K562 (cell line): ENCODE measurements around the gene OSBPL10. TPM values are rescaled to one million over a fixed set of nuclear protein-coding genes. Genes with fewer than 3 reads are reported as not detected.

Experiments used
- ATAC-seq: fragments of 200-7000 bp; cut with Tn5 transposase; 3 replicates; pipeline ENCODE4 v1.9.1; 2020; ENCODE audit warnings: moderate library complexity
- BruUV-seq: library from RNA; stranded (reverse); fragments of 400-500 nt; replicated peaks from 2 replicates; lab custom pipeline; 2021; lab: Mats Ljungman, UMichigan
- CTCF ChIA-PET: fragments of 300-600 bp; formaldehyde crosslinking; extraction: SDS; loops from one replicate; lab custom pipeline; 2021; ENCODE audit warnings: low intra/inter-chr PET ratio; lab: Yijun Ruan, JAX
- POLR2A ChIA-PET: fragments of 300-600, 350-650 bp; sonication (Branson Sonifier 250); formaldehyde crosslinking; extraction: SDS; loops from one replicate; lab custom pipeline; 2021; ENCODE audit warnings: antibody characterized with exemption, inconsistent platforms; lab: Yijun Ruan, JAX
- DNase-seq, 4 experiments: peaks; one replicate each; pipeline versions ENCODE4 v3.0.0 to v3.0.0-alpha.2; 2011 to 2018; ENCODE audit warnings: low spot score in 3 of 4, mixed read lengths in 3 of 4; ENCODE audit errors: extremely low read depth in 1 of 4
- FAIRE-seq: peaks from 2 replicates; lab custom pipeline; 2011; peaks lifted over from hg19 to GRCh38; lab: Jason Lieb, UNC
- H2AFZ ChIP-seq: 2 replicates; pipeline ENCODE4 v1.6.0; 2011; ENCODE audit warnings: low read depth, low read length, control low read depth, inconsistent platforms
- H3K27ac ChIP-seq: fragments of 200-600 bp; 3 replicates; pipeline ENCODE4 v1.8.0; 2011; ENCODE audit warnings: low read depth, mild to moderate bottlenecking, control low read depth, inconsistent platforms, low read length, moderate library complexity, mixed read lengths; ENCODE audit errors: extremely low read depth
- H3K27me3 ChIP-seq, 2 experiments: fragments of 300-600 bp in 1 of 2; 2 replicates in 1 of 2; 3 replicates in 1 of 2; pipeline versions ENCODE4 v1.6.0 to v1.8.0; 2011; ENCODE audit warnings: inconsistent platforms in 2 of 2, low read length in 2 of 2, mild to moderate bottlenecking in 1 of 2, mixed read lengths in 1 of 2, moderate library complexity in 1 of 2; ENCODE audit not compliant: control insufficient read depth in 2 of 2, insufficient read depth in 2 of 2
- H3K36me3 ChIP-seq: fragments of 300-600 bp; 3 replicates; pipeline ENCODE4 v1.8.0; 2011; ENCODE audit warnings: mild to moderate bottlenecking, low read length, inconsistent platforms; ENCODE audit not compliant: control insufficient read depth, insufficient read depth
- H3K4me1 ChIP-seq, 2 experiments: fragments of 200-600 bp in 1 of 2; replicated peaks in 1 of 2; 2 replicates in 1 of 2; 3 replicates in 1 of 2; pipeline versions ENCODE4 v1.5.1 to v1.8.0; 2011; ENCODE audit warnings: inconsistent platforms in 2 of 2, low read length in 2 of 2, mild to moderate bottlenecking in 1 of 2, mixed read lengths in 1 of 2, moderate library complexity in 1 of 2; ENCODE audit not compliant: control insufficient read depth in 2 of 2, insufficient read depth in 2 of 2
- H3K4me2 ChIP-seq: 2 replicates; pipeline ENCODE4 v1.6.1; 2011; ENCODE audit warnings: low read length, control low read depth, inconsistent platforms, mixed read lengths; ENCODE audit not compliant: insufficient read depth
- H3K4me3 ChIP-seq: fragments of 200-600 bp; sonication (generic), shearing (Covaris generic); 2 replicates; pipeline ENCODE4 v1.5.1; 2016; ENCODE audit warnings: control low read depth, inconsistent platforms
- H3K79me2 ChIP-seq: fragments of 200-600 bp; 3 replicates; pipeline ENCODE4 v1.8.0; 2011; ENCODE audit warnings: low read length, inconsistent platforms; ENCODE audit not compliant: control insufficient read depth, insufficient read depth
- H3K9ac ChIP-seq, 2 experiments: 2 replicates each; pipeline versions ENCODE4 v1.6.0 to v1.6.1; 2011; ENCODE audit warnings: low read depth in 2 of 2, low read length in 2 of 2, control low read depth in 1 of 2, inconsistent platforms in 1 of 2, mild to moderate bottlenecking in 1 of 2, mixed read lengths in 1 of 2; ENCODE audit not compliant: insufficient read depth in 1 of 2
- H3K9me1 ChIP-seq: one replicate; pipeline ENCODE4 v1.6.0; 2011; ENCODE audit warnings: inconsistent platforms, mild to moderate bottlenecking, low read length, moderate library complexity; ENCODE audit not compliant: control insufficient read depth, insufficient read depth
- H3K9me3 ChIP-seq: replicated peaks from 2 replicates; pipeline ENCODE4 v1.5.1; 2011; ENCODE audit warnings: low read depth, low read length, inconsistent platforms; ENCODE audit not compliant: control insufficient read depth, insufficient read depth
- H4K20me1 ChIP-seq: replicated peaks from 2 replicates; pipeline ENCODE4 v1.6.1; 2011; ENCODE audit warnings: low read length, inconsistent platforms, mixed read lengths; ENCODE audit not compliant: control insufficient read depth, insufficient read depth
- CCNT2 ChIP-seq: IDR thresholded peaks from 2 replicates; pipeline ENCODE4 v1.6.1; 2011; ENCODE audit warnings: borderline replicate concordance, low read depth, mild to moderate bottlenecking, moderate library complexity, mixed read lengths, low read length; ENCODE audit not compliant: insufficient read length; ENCODE audit errors: extremely low read depth
- CEBPG ChIP-seq, 3 experiments: fragments of 200-800 bp in 1 of 3; sonication (Bioruptor generic) in 1 of 3; sonication (generic) in 1 of 3; formaldehyde crosslinking in 1 of 3; IDR thresholded peaks in 2 of 3; conservative IDR thresholded peaks in 1 of 3; 2 replicates each; pipeline versions ENCODE4 v1.6.1 to v1.8.0; 2016 to 2022; ENCODE audit warnings: missing compliant biosample characterization in 2 of 3, missing genetic modification characterization in 2 of 3, mild to moderate bottlenecking in 1 of 3, missing genetic modification reagents in 1 of 3
- GATAD2B ChIP-seq: fragments of 450-650 bp; IDR thresholded peaks from 2 replicates; pipeline ENCODE4 v1.6.1; 2017; ENCODE audit warnings: mild to moderate bottlenecking, borderline replicate concordance
- HCFC1 ChIP-seq: IDR thresholded peaks from 2 replicates; pipeline ENCODE4 v1.6.1; 2012; ENCODE audit warnings: low read depth, low read length, improper control_type of control experiment
- MBD2 ChIP-seq: sonication (generic); IDR thresholded peaks from 2 replicates; pipeline ENCODE4 v1.6.1; 2016; ENCODE audit warnings: low read depth, borderline replicate concordance
- NEUROD1 ChIP-seq: fragments of 150-350 bp; IDR thresholded peaks from 2 replicates; pipeline ENCODE4 v1.6.1; 2014; ENCODE audit warnings: borderline replicate concordance, low read length, low read depth; ENCODE audit not compliant: partially characterized antibody
- NFYB ChIP-seq: IDR thresholded peaks from 2 replicates; pipeline ENCODE4 v1.6.1; 2011; ENCODE audit warnings: mild to moderate bottlenecking, moderate library complexity; ENCODE audit not compliant: insufficient read length; ENCODE audit errors: extremely low read depth
- NR4A1 ChIP-seq, 2 experiments: fragments of 250-450 bp in 1 of 2; fragments of 450-650 bp in 1 of 2; sonication (Bioruptor Pico) in 1 of 2; IDR thresholded peaks; 2 replicates each; pipeline versions ENCODE4 v1.4.0 to v1.6.1; 2016 to 2020; ENCODE audit warnings: mild to moderate bottlenecking in 2 of 2, missing compliant biosample characterization in 1 of 2, missing genetic modification characterization in 1 of 2, moderate library complexity in 1 of 2
- WGBS: fragments of 100-300 bp; shearing (Covaris generic); methylation state at CpG from one replicate; pipeline ENCODE4 v1.1.6; 2016; ENCODE audit warnings: low coverage, mixed read lengths; ENCODE audit not compliant: insufficient coverage; ENCODE audit errors: missing lambda C conversion rate; 5-methylcytosine and 5-hydroxymethylcytosine counted together
- in situ Hi-C: fragments of 300-500 bp; cut with MboI; formaldehyde crosslinking; loops from 4 replicates; pipeline ENCODE4 v1.15.0; 2018; ENCODE audit warnings: inconsistent platforms, mixed read lengths
- intact Hi-C: fragments of 100-400 bp; cut with micrococcal nuclease; formaldehyde crosslinking; loops from 2 replicates; pipeline ENCODE4 v1.14.2; 2022
- polyA plus RNA-seq, 8 experiments: library from polyadenylated mRNA; depleted of rRNA in 4 of 8; stranded (reverse) in 5 of 8; unstranded in 3 of 8; fragments of >200 nt; fragmentation: Nextera tagmentation in 2 of 8; fragmentation: Illumina TruSeq in 1 of 8; extraction: Ambion mirVana in 2 of 8; extraction: Trizol in 1 of 8; gene quantifications; 2 replicates each; pipeline versions ENCODE4 v1.2.1 to v1.2.3, GENCODE V29; 2011 to 2014; ENCODE audit warnings: inconsistent platforms in 1 of 8, missing spikeins in 1 of 8
- total RNA-seq, 7 experiments: library from RNA; depleted of rRNA in 6 of 7; stranded (reverse); fragments of >200 nt in 6 of 7; fragmentation: Illumina TruSeq in 2 of 7; extraction: Trizol in 2 of 7; gene quantifications; 2 replicates each; pipeline versions ENCODE4 v1.2.1 to v1.2.3, GENCODE V29; 2011 to 2021; ENCODE audit warnings: low replicate concordance in 1 of 7
- TF ChIP-seq, protein P1 (sequence below): fragments of 450-650 bp; IDR thresholded peaks from 2 replicates; pipeline ENCODE4 v1.6.1; 2014; ENCODE audit warnings: low read depth, mild to moderate bottlenecking, moderate library complexity, borderline replicate concordance
- TF ChIP-seq, protein P2 (sequence below): IDR thresholded peaks from 3 replicates; pipeline ENCODE4 v1.6.1; 2011; ENCODE audit warnings: borderline replicate concordance, mild to moderate bottlenecking, moderate library complexity; ENCODE audit not compliant: insufficient read length; ENCODE audit errors: extremely low read depth
- TF ChIP-seq, protein P3 (sequence below): fragments of 150-350 bp; IDR thresholded peaks from 2 replicates; pipeline ENCODE4 v1.6.1; 2014; ENCODE audit warnings: low read depth, mild to moderate bottlenecking, low read length, borderline replicate concordance

Gene OSBPL10
- total and polyA plus RNA-seq, 9 of the 15 experiments (the other 6 are each of a cell fraction or from before 2014, with no cell fraction given), result 0.03 to 0.19 (median 0.14) TPM; not detected in 2

DNA sequence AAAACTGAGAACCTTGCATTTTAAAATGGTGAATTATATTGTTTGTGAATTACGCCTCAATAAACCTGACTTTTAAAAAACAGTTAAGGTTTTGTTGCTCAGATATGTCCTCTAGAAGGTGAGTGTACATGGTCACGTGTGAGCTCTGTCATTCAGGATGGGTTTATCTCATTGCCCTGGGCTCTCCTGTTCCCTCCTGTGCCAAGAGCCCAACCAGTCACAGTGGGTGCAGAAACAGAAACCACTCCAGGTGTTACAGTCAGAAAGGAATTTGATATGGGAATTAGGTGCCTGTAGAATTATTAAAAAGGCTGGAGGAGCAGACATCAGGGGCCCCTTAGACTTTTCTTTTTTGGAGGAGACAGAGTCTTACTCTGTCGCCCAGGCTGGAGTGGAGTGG is 252.0 kb downstream of the OSBPL10 start:
- Histone ChIP-seq H3K9ac (no peak overlapping the region), H3K27ac (no peak overlapping the region), H3K79me2 (no peaks in the 10 kb centered on the region), H2AFZ (no peak overlapping the region), H3K4me2 (no peak overlapping the region), H3K4me1 (no peaks in the 10 kb centered on the region), H3K27me3 (peaks cover 3 to 15% of the 10 kb centered on the region in 2 experiments; a peak in 4 of 5 replicates), H4K20me1 (no peaks in the 10 kb centered on the region), H3K36me3 (no peaks in the 10 kb centered on the region), H3K4me3 (no peak overlapping the region), H3K9me1 (no peaks in the 10 kb centered on the region), H3K9me3 (no peaks in the 10 kb centered on the region)
- DNase-seq (no peak), FAIRE-seq (no peak), ATAC-seq (no peak)
- POLR2A ChIA-PET, result no interaction called here
- no TSS peak for BruUV-seq
- CTCF ChIA-PET, result no interaction called here
- 0% methylated on average over 3 of the region's 3 CpGs for WGBS
- intact Hi-C loops (loop anchor here (10.0 kb wide), 1 partner anchor 256 kb away; the partner anchor contains the start of genes OSBPL10 and ZNF860), in situ Hi-C loops (no loop called here)
- TF ChIP-seq MBD2, result no peak
- TF ChIP-seq, protein P1, sequence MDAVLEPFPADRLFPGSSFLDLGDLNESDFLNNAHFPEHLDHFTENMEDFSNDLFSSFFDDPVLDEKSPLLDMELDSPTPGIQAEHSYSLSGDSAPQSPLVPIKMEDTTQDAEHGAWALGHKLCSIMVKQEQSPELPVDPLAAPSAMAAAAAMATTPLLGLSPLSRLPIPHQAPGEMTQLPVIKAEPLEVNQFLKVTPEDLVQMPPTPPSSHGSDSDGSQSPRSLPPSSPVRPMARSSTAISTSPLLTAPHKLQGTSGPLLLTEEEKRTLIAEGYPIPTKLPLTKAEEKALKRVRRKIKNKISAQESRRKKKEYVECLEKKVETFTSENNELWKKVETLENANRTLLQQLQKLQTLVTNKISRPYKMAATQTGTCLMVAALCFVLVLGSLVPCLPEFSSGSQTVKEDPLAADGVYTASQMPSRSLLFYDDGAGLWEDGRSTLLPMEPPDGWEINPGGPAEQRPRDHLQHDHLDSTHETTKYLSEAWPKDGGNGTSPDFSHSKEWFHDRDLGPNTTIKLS, result no peak
- TF ChIP-seq NEUROD1, result no peak
- TF ChIP-seq NFYB, result no peak
- no peak for TF ChIP-seq CCNT2
- TF ChIP-seq HCFC1, result no peak
- TF ChIP-seq NR4A1 (CRISPR knock-in tag; IDR thresholded peaks at IDR 0.05), result no peak
- TF ChIP-seq NR4A1 (tag; IDR thresholded peaks at IDR 0.05), result no peak
- TF ChIP-seq, protein P2, sequence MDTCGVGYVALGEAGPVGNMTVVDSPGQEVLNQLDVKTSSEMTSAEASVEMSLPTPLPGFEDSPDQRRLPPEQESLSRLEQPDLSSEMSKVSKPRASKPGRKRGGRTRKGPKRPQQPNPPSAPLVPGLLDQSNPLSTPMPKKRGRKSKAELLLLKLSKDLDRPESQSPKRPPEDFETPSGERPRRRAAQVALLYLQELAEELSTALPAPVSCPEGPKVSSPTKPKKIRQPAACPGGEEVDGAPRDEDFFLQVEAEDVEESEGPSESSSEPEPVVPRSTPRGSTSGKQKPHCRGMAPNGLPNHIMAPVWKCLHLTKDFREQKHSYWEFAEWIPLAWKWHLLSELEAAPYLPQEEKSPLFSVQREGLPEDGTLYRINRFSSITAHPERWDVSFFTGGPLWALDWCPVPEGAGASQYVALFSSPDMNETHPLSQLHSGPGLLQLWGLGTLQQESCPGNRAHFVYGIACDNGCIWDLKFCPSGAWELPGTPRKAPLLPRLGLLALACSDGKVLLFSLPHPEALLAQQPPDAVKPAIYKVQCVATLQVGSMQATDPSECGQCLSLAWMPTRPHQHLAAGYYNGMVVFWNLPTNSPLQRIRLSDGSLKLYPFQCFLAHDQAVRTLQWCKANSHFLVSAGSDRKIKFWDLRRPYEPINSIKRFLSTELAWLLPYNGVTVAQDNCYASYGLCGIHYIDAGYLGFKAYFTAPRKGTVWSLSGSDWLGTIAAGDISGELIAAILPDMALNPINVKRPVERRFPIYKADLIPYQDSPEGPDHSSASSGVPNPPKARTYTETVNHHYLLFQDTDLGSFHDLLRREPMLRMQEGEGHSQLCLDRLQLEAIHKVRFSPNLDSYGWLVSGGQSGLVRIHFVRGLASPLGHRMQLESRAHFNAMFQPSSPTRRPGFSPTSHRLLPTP, result no peak
- TF ChIP-seq GATAD2B, result no peak
- TF ChIP-seq, protein P3, sequence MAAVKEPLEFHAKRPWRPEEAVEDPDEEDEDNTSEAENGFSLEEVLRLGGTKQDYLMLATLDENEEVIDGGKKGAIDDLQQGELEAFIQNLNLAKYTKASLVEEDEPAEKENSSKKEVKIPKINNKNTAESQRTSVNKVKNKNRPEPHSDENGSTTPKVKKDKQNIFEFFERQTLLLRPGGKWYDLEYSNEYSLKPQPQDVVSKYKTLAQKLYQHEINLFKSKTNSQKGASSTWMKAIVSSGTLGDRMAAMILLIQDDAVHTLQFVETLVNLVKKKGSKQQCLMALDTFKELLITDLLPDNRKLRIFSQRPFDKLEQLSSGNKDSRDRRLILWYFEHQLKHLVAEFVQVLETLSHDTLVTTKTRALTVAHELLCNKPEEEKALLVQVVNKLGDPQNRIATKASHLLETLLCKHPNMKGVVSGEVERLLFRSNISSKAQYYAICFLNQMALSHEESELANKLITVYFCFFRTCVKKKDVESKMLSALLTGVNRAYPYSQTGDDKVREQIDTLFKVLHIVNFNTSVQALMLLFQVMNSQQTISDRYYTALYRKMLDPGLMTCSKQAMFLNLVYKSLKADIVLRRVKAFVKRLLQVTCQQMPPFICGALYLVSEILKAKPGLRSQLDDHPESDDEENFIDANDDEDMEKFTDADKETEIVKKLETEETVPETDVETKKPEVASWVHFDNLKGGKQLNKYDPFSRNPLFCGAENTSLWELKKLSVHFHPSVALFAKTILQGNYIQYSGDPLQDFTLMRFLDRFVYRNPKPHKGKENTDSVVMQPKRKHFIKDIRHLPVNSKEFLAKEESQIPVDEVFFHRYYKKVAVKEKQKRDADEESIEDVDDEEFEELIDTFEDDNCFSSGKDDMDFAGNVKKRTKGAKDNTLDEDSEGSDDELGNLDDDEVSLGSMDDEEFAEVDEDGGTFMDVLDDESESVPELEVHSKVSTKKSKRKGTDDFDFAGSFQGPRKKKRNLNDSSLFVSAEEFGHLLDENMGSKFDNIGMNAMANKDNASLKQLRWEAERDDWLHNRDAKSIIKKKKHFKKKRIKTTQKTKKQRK, result no peak
- TF ChIP-seq CEBPG (CRISPR knock-in tag; IDR thresholded peaks at IDR 0.05), result no peak
- TF ChIP-seq CEBPG (tag; conservative IDR thresholded peaks at IDR 0.05 in 1 of 2, IDR thresholded peaks at IDR 0.05 in 1 of 2), result no peak
